HG03108 (cell line): ENCODE results near the gene SREK1IP1.
"Not testable (repeated sequence)": the region's sequence is repeated elsewhere in the genome, so short reads cannot be mapped to it uniquely, and the experiment has no call there.

ENCODE experiments used
- ATAC-seq: cut with Tn5 transposase; IDR thresholded peaks from one replicate; pipeline ENCODE4 v1.9.1; 2021; ENCODE audit warnings: moderate library complexity; ENCODE audit not compliant: unreplicated experiment

The SREK1IP1 gene

GRCh38 chr5:64765804-64766504 is 2.5 kb downstream of the SREK1IP1 start:
- no peak for ATAC-seq

DNA sequence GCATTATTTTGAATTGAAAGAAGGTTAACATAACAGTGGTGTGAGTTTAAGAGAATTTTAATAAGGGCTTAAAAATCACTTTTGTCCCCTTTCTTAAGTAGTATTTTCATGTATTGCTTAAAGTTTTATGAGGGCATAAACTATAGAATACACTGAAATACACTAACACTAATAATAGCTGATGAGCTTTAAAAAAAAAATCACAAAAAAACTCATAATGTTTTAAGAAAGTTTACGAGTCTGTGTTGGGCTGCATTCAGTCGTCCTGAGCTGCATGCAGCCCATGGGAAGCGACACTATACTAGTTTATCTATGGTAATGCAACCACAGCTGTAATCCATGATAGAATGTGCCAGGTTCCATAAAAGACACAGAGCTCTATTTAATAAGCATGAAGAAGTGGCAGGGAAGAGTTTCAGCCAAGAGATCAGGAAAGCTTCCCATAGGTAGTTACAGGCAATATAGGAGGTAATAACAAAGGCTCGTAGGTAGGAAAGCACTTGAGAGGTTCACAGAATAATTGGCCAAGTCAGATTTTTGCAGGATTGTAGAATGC is 4.5 kb downstream of the SREK1IP1 start:
- ATAC-seq: no peak

GRCh38 chr5:64759960-64760660 is 8.4 kb downstream of the SREK1IP1 start:
- no peak for ATAC-seq

GRCh38 chr5:64758901-64759300 is 9.6 kb downstream of the SREK1IP1 start:
- no peak for ATAC-seq

DNA sequence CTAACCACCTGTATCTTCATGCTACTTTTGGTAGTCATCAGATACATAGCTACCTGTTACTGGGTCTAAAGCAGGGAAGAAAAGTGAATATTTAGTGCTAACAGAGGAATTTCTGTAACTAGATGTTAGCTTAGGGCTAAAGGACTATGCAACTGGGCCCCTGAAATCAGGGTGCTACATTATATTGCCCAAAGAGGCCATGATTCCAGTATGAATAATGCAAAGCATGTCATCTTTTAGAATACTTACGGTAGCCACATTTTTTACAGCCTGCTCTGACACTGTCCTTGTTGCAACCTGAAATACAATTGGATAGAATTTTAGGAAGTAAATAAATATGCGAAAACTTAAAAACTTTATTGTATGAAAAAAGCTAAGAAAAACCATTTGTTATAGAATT is 14.4 kb downstream of the SREK1IP1 start:
- no peak for ATAC-seq

- ATAC-seq: no peak
Observed at GRCh38 chr5:64749385-64749784, 19.1 kb downstream of the SREK1IP1 start.

GRCh38 chr5:64746446-64746845 is 22.0 kb downstream of the SREK1IP1 start:
- ATAC-seq: no peak

DNA sequence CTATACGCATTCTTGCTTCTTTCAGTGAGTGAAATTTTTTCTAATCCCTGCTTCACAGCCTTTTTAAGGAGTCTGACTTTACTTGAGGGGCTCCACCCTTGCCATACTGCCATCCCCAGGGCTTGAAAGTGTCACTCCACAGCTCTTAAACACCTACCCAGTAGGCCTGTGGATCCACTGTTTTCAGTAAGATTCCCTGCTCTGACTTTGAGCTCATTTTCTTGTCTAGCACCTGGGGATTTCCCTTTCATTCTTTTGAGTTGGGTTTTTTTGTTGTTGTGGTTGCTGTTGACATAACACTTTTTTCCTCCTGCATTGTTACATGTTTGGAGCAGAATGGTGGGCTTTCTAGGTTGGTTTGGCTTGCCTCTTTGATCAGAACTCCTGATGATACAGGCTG is 23.6 kb downstream of the SREK1IP1 start:
- ATAC-seq: no peak

GRCh38 chr5:64742821-64743220 is 25.7 kb downstream of the SREK1IP1 start:
- ATAC-seq: no peak

DNA sequence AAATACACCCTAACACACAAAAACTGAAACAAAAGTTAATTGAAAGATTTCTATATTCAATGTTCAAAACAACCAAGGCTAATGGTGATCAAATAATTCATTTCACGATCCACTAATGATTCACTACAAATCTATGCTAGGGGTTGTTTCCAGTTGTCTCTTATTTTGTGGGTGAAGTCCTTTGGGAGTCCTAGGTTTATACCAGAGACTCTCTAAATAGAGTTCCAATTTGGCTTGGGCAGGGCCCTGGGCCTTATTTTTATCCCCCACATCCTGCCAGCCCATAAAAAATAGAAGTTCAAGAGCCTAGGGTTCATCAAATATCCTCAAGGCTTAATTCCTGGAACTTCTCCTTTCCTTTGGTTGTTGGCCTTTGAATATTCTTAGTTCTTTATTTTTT is 26.1 kb downstream of the SREK1IP1 start:
- no peak for ATAC-seq

DNA sequence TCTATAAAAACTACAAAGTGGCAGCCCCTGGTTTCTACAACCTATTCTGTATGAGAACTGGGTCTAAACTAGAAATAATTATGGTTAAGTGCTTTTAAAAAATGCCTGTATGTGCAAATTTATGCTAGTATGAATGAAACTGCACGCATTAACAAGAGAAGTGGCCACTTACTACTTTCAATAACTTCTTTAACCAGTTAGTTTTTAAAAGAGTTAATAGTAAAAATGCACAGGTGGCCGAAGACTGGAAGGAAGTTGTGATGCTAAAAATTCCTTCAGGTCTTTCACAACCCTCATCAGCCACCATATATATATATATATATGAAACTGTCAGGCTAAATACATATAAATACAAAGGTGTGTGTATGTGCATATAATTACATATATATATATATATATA is 41.3 kb downstream of the SREK1IP1 start:
- ATAC-seq: no peak

DNA sequence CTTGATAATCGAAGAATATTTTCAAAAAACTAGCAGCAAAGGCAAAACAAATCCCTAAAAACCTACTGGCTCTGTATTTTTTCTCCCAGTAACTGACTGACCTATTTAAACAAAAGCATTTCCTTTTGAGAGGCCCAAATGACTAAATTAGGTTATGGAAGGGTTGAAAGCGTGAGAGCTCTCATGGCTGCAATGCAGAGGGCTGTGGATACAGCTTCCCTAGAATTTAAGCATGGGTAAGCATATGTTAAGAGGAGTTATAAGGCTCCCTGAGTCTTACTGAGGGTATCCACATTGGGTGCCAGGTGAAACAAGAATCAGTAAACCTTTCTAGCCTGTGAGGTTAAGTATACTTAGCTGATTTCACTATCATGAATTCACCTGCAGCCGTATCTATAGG is 45.9 kb downstream of the SREK1IP1 start:
- ATAC-seq: no peak

DNA sequence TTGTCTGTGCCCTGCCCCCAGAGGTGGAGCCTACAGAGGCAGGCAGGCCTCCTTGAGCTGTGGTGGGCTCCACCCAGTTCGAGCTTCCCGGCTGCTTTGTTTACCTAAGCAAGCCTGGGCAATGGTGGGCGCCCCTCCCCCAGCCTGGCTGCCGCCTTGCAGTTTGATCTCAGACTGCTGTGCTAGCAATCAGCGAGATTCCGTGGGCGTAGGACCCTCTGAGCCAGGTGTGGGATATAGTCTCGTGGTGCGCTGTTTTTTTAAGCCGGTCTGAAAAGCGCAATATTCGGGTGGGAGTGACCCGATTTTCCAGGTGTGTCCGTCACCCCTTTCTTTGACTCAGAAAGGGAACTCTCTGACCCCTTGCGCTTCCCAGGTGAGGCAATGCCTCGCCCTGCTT is 54.0 kb downstream of the SREK1IP1 start:
- ATAC-seq: not testable (repeated sequence)

- no peak for ATAC-seq
Observed at GRCh38 chr5:64707191-64707590, 61.3 kb downstream of the SREK1IP1 start.

DNA sequence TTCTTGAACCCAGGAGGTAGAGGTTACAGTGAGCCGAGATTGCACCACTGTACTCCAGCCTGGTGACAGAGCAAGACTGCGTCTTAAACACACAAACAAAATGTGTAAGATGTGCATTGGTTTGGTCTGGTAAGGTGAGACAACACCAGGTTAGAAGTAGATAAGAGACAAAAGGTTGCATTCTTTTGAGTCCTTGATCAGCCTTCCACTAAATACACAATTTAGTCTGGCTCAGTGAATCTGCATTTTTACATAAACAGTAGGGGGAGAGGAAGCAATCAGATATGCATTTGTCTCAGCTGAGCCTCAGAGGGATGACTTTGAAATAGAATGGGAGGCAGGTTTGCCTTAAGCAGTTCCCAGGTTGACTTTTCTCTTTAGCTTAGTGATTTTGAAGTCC is 62.4 kb downstream of the SREK1IP1 start:
- ATAC-seq: not testable (repeated sequence)

GRCh38 chr5:64700765-64701164 is 67.7 kb downstream of the SREK1IP1 start:
- ATAC-seq: no peak

DNA sequence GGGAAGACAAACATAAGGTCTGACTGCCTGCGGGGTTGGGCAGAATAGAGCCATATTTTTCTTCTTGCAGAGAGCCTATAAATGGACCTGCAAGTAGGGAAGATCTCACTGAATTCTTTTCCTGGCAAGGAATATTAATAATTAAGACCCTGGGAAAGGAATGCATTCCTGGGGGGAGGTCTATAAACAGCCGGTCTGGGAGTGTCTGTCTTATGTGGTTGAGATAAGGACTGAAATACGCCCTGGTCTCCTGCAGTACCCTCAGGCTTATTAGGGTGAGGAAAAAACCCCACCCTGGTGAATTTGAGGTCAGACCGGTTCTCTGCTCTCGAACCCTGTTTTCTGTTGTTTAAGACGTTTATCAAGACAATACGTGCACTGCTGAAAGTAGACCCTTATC is 72.1 kb downstream of the SREK1IP1 start:
- not testable (repeated sequence) for ATAC-seq

- no peak for ATAC-seq
Observed at GRCh38 chr5:64693636-64694035, 74.9 kb downstream of the SREK1IP1 start.

- ATAC-seq: no peak
Observed at GRCh38 chr5:64691291-64691690, 77.2 kb downstream of the SREK1IP1 start.

DNA sequence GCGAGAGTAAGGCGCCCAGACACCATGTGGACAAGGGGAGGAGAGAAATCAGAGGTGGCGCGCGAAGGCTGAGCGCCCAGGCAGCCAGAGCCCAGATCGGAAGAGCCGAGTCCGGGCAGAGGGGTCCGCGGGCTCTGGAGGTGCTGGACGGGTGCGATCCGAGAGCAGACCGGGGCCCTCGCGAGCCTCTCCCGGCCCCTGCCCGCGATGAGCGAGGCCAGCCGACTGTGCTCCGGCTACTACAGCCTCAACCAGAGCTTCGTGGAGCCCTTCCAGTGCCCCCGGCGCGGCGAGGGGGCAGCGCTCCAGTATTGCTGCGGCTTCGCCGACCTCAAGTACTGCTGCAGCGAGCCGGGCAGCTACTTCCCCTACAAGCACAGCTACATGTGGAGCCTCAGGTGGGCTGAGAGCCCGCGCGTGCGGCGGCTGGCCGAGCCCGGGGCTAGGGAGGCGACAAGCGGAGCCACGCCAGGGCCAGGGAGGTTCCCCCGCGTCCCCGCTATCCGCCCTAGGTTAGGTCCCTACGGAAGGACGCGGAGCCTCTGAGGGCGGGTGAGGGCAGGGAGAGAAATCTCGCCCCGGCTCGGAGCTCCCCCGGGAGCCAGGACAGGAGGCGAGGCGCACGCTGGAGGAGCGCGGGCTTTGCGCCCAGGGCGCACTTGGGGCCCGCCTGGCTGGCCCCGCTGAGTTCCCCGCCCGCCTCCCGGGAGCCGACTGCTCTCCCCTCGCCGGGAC is 77.9 kb downstream of the SREK1IP1 start, which contains the start of gene SHISAL2B:
Gene SHISAL2B, plus strand, starts transcription at position 87 of the 735 bp plus-strand sequence. Its CDS starts 121 bp downstream, at position 208.
- ATAC-seq: no peak

- ATAC-seq: no peak
Observed at GRCh38 chr5:64690104-64690416, 78.4 kb downstream of the SREK1IP1 start.

GRCh38 chr5:64688965-64689364 is 79.5 kb downstream of the SREK1IP1 start:
- no peak for ATAC-seq
